MCF 10A (cell line): ENCODE measurements around the gene PSMB1. TPM values are rescaled to one million over a fixed set of nuclear protein-coding genes. Genes with fewer than 3 reads are reported as not detected.

Experiments
- BruUV-seq: library from RNA; stranded (reverse); fragments of 400-500 nt; replicated peaks from 2 replicates; lab custom pipeline; 2021; lab: Mats Ljungman, UMichigan
- CTCF ChIA-PET: fragments of 300-600 bp; sonication (Branson Sonifier 250); formaldehyde crosslinking; extraction: SDS; loops from one replicate; lab custom pipeline; 2021; ENCODE audit warnings: antibody characterized with exemption, inconsistent platforms; lab: Yijun Ruan, JAX
- POLR2A ChIA-PET: fragments of 300-600, 350-650 bp; sonication (Branson Sonifier 250); formaldehyde crosslinking; extraction: SDS; loops from one replicate; lab custom pipeline; 2020; ENCODE audit warnings: antibody characterized with exemption, inconsistent platforms; lab: Yijun Ruan, JAX
- DNase-seq: peaks from one replicate; pipeline ENCODE4 v3.0.0-alpha.2; 2018; ENCODE audit not compliant: unreplicated experiment
- H3K27ac Mint-ChIP-seq: one replicate; pipeline ENCODE4 v1.8.0; 2022; ENCODE audit warnings: mild to moderate bottlenecking, low read depth, mixed read lengths; ENCODE audit not compliant: unreplicated experiment
- H3K27me3 Mint-ChIP-seq: one replicate; pipeline ENCODE4 v1.8.0; 2022; ENCODE audit warnings: mixed read lengths; ENCODE audit not compliant: insufficient read depth, unreplicated experiment
- H3K36me3 Mint-ChIP-seq: one replicate; pipeline ENCODE4 v1.8.0; 2022; ENCODE audit warnings: mild to moderate bottlenecking, moderate library complexity, mixed read lengths; ENCODE audit not compliant: insufficient read depth, unreplicated experiment
- H3K4me1 Mint-ChIP-seq: one replicate; pipeline ENCODE4 v1.8.0; 2022; ENCODE audit warnings: mixed read lengths; ENCODE audit not compliant: insufficient read depth, unreplicated experiment
- H3K4me3 Mint-ChIP-seq: one replicate; pipeline ENCODE4 v1.8.0; 2022; ENCODE audit warnings: mild to moderate bottlenecking, moderate library complexity, mixed read lengths; ENCODE audit not compliant: unreplicated experiment
- H3K9me3 Mint-ChIP-seq: one replicate; pipeline ENCODE4 v1.8.0; 2022; ENCODE audit warnings: mixed read lengths; ENCODE audit not compliant: unreplicated experiment
- intact Hi-C: fragments of 100-400 bp; cut with micrococcal nuclease; formaldehyde crosslinking; loops from 2 replicates; pipeline ENCODE4 v1.14.1; 2022
- total RNA-seq: library from RNA; stranded (reverse); gene quantifications from 2 replicates; pipeline ENCODE4 v1.2.3, GENCODE V29; 2022
- TF ChIP-seq, protein P1 (sequence below): fragments of 200-600 bp; IDR thresholded peaks from one replicate; pipeline ENCODE4 v1.8.0; 2022; ENCODE audit warnings: antibody characterized with exemption, mild to moderate bottlenecking; ENCODE audit not compliant: unreplicated experiment

The PSMB1 gene
- total RNA-seq, 1 experiment from 2014 or later, result 161 TPM

- TF ChIP-seq, protein P1, sequence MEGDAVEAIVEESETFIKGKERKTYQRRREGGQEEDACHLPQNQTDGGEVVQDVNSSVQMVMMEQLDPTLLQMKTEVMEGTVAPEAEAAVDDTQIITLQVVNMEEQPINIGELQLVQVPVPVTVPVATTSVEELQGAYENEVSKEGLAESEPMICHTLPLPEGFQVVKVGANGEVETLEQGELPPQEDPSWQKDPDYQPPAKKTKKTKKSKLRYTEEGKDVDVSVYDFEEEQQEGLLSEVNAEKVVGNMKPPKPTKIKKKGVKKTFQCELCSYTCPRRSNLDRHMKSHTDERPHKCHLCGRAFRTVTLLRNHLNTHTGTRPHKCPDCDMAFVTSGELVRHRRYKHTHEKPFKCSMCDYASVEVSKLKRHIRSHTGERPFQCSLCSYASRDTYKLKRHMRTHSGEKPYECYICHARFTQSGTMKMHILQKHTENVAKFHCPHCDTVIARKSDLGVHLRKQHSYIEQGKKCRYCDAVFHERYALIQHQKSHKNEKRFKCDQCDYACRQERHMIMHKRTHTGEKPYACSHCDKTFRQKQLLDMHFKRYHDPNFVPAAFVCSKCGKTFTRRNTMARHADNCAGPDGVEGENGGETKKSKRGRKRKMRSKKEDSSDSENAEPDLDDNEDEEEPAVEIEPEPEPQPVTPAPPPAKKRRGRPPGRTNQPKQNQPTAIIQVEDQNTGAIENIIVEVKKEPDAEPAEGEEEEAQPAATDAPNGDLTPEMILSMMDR, result no peak
- CTCF ChIA-PET, result interaction anchor here (2.0 kb wide), 1 partner anchor 29 kb away, joined by 5 read pairs; no protein-coding TSS in a partner anchor
- intact Hi-C loops, result no loop called here
- no TSS peak for BruUV-seq
- Mint-ChIP-seq H3K27me3 (no peaks in the 10 kb centered on the region), H3K4me1 (peaks cover 19% of the 10 kb centered on the region), H3K36me3 (peaks cover 54% of the 10 kb centered on the region), H3K27ac (no peak overlapping the region), H3K4me3 (no peak overlapping the region), H3K9me3 (no peaks in the 10 kb centered on the region)
- POLR2A ChIA-PET, result interaction anchor here (1.0 to 4.1 kb wide), 6 partner anchors 8 to 852 kb away, joined by 3 to 23 read pairs (median 8); partner anchors contain the start of gene PDCD2
- DNase-seq, result no peak
Observed at GRCh38 chr6:170555305-170555704, 2.2 kb upstream of the PSMB1 start.

DNA sequence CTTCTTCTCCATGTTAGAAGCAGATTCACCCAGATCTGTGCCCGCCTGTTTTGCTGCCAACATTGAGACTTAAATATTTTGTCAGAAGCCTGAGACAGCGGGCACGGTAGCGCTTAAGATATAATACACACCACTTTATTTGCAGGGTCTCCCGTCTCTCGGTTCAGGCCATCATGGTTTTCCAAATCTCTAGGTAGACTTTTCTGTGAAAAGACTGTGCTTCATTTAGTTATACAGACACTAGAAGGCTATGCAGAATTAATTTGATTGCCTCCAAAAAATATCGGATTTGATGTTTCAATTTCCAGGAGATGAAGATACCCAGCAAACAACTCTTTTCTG lies 1.7 kb upstream of the PSMB1 start:
- ChIA-PET POLR2A (interaction anchor here (1.4 to 4.1 kb wide), 8 partner anchors 8 to 862 kb away, joined by 5 to 78 read pairs (median 9); partner anchors contain the start of gene PDCD2), CTCF (no interaction called here)
- no peaks in the 10 kb centered on the region for H3K27me3 Mint-ChIP-seq
- TF ChIP-seq, protein P1, result no peak
- H3K4me3 Mint-ChIP-seq, result no peak overlapping the region
- H3K4me1 Mint-ChIP-seq, result peaks cover 24% of the 10 kb centered on the region
- intact Hi-C loops, result no loop called here
- no TSS peak for BruUV-seq
- H3K27ac Mint-ChIP-seq, result no peak overlapping the region
- H3K36me3 Mint-ChIP-seq, result peaks cover 52% of the 10 kb centered on the region
- DNase-seq, result no peak
- H3K9me3 Mint-ChIP-seq, result no peaks in the 10 kb centered on the region

GRCh38 chr6:170554013-170554795 lies 1.1 kb upstream of the PSMB1 start, which contains the start of gene TBP:
Gene TBP, plus strand, starts transcription at chr6:170554369. Its CDS starts 2,661 bp downstream, at chr6:170557030.
- CTCF ChIA-PET, result interaction anchor here (0.8 kb wide), 1 partner anchor 12 kb away, joined by 3 read pairs; no protein-coding TSS in a partner anchor

More at GRCh38 chr6:170554013-170554795, 1.1 kb upstream of the PSMB1 start, which contains the start of gene TBP:
- BruUV-seq, result TSS peak; percentile 51
- Mint-ChIP-seq H3K27me3 (no peaks in the 10 kb centered on the region), H3K4me1 (peaks cover 30% of the 10 kb centered on the region), H3K4me3 (no peak within 1 kb of the TSS), H3K9me3 (no peaks in the 10 kb centered on the region), H3K36me3 (peaks cover 52% of the 10 kb centered on the region), H3K27ac (no peak within 1 kb of the TSS)
- peak; percentile 99 for DNase-seq
- TF ChIP-seq, protein P1, result no peak
- intact Hi-C loops, result no loop called here
- POLR2A ChIA-PET, result interaction anchor here (0.6 to 4.1 kb wide), 28 partner anchors 8 to 1878 kb away, joined by 3 to 78 read pairs (median 6); partner anchors contain the start of genes C6orf120, DYNLT2, ERMARD and FAM120B
